HepG2 (cell line): ENCODE data around the gene PLEKHD1.

ENCODE experiments used
- POLR2A ChIP-seq, 2 experiments: IDR thresholded peaks; 2 replicates each; pipeline ENCODE4 v1.6.1; 2011; ENCODE audit warnings: low read depth in 2 of 2, low read length in 2 of 2, mild to moderate bottlenecking in 1 of 2, moderate library complexity in 1 of 2; ENCODE audit not compliant: insufficient read depth in 1 of 2
- SP2 ChIP-seq: sonication (generic); formaldehyde crosslinking; IDR thresholded peaks from 2 replicates; pipeline ENCODE4 v1.5.1; 2020; ENCODE audit warnings: mild to moderate bottlenecking, missing genetic modification reagents

GRCh38 chr14:69522026-69522425 is 37.5 kb downstream of the PLEKHD1 start:
- TF ChIP-seq SP2: no peak
- no peak for TF ChIP-seq POLR2A (IDR thresholded peaks at IDR 0.05; ENCODE audit: insufficient read depth in 1 of 2, low read depth in 2 of 2, low read length in 2 of 2)
